GM12878 (cell line): Measurements from ENCODE around the gene TMEM250. TPM values are rescaled to one million over a fixed set of nuclear protein-coding genes. Genes with fewer than 3 reads are reported as not detected.

Source experiments
- ATF7 ChIP-seq: fragments of 450-650 bp; IDR thresholded peaks from 2 replicates; pipeline ENCODE4 v1.6.1; 2016; ENCODE audit warnings: low read depth, mild to moderate bottlenecking
- BHLHE40 ChIP-seq, 2 experiments: fragments of 450-650 bp in 1 of 2; IDR thresholded peaks; 2 replicates each; pipeline ENCODE4 v1.6.1; 2011 to 2017; ENCODE audit warnings: low read depth in 2 of 2, borderline replicate concordance in 1 of 2, improper control_type of control experiment in 1 of 2, low read length in 1 of 2, mild to moderate bottlenecking in 1 of 2
- CBFB ChIP-seq: IDR thresholded peaks from 2 replicates; pipeline ENCODE4 v1.6.1; 2016; ENCODE audit warnings: antibody characterized with exemption, low read depth
- CREB1 ChIP-seq: IDR thresholded peaks from 2 replicates; pipeline ENCODE4 v1.6.1; 2012; ENCODE audit warnings: low read depth, mild to moderate bottlenecking, inconsistent platforms
- DPF2 ChIP-seq: fragments of 450-650 bp; IDR thresholded peaks from 2 replicates; pipeline ENCODE4 v1.6.1; 2017; ENCODE audit warnings: mild to moderate bottlenecking
- EP300 ChIP-seq, 2 experiments: fragments of 150-350 bp in 1 of 2; IDR thresholded peaks; 2 replicates each; pipeline ENCODE4 v1.6.1; 2011 to 2012; ENCODE audit warnings: low read depth in 2 of 2, low read length in 2 of 2, borderline replicate concordance in 1 of 2, improper control_type of control experiment in 1 of 2, inconsistent platforms in 1 of 2; ENCODE audit not compliant: control insufficient read depth in 1 of 2
- MAX ChIP-seq: IDR thresholded peaks from 2 replicates; pipeline ENCODE4 v1.6.1; 2012; ENCODE audit warnings: low read depth, low read length, improper control_type of control experiment
- MEF2B ChIP-seq: fragments of 450-650 bp; IDR thresholded peaks from 2 replicates; pipeline ENCODE4 v1.6.1; 2018; ENCODE audit warnings: mild to moderate bottlenecking, moderate library complexity; ENCODE audit not compliant: partially characterized antibody, poor library complexity, severe bottlenecking
- MLLT1 ChIP-seq: fragments of 450-650 bp; IDR thresholded peaks from 2 replicates; pipeline ENCODE4 v1.6.1; 2016; ENCODE audit warnings: mild to moderate bottlenecking
- MYC ChIP-seq: IDR thresholded peaks from 2 replicates; pipeline ENCODE4 v1.6.1; 2011; ENCODE audit warnings: mild to moderate bottlenecking, low read length, moderate library complexity, inconsistent platforms; ENCODE audit not compliant: insufficient read depth, insufficient replicate concordance, insufficient read length, severe bottlenecking
- PML ChIP-seq: IDR thresholded peaks from 2 replicates; pipeline ENCODE4 v1.6.1; 2012; ENCODE audit warnings: low read length, inconsistent platforms
- RB1 ChIP-seq: fragments of 450-650 bp; formaldehyde crosslinking; IDR thresholded peaks from 2 replicates; pipeline ENCODE4 v1.6.1; 2017; ENCODE audit warnings: mild to moderate bottlenecking, borderline replicate concordance
- RELA ChIP-seq: fragments of 450-650 bp; IDR thresholded peaks from 2 replicates; pipeline ENCODE4 v1.8.0; 2014; ENCODE audit warnings: borderline replicate concordance; ENCODE audit not compliant: partially characterized antibody
- RUNX3 ChIP-seq: IDR thresholded peaks from 2 replicates; pipeline ENCODE4 v1.6.1; 2012; ENCODE audit warnings: low read length, inconsistent platforms
- SP1 ChIP-seq: IDR thresholded peaks from one replicate; pipeline ENCODE4 v1.6.1; 2011; ENCODE audit warnings: low read depth, low read length
- SPI1 ChIP-seq: IDR thresholded peaks from 2 replicates; pipeline ENCODE4 v1.6.1; 2011; ENCODE audit warnings: low read depth, mild to moderate bottlenecking, low read length, moderate library complexity, borderline replicate concordance; ENCODE audit not compliant: insufficient read depth
- STAT3 ChIP-seq: IDR thresholded peaks from 2 replicates; pipeline ENCODE4 v1.6.1; 2011; ENCODE audit warnings: low read depth, low read length, improper control_type of control experiment
- TBL1XR1 ChIP-seq: IDR thresholded peaks from 2 replicates; pipeline ENCODE4 v1.6.1; 2012; ENCODE audit warnings: low read depth, low read length, improper control_type of control experiment
- YBX1 ChIP-seq: fragments of 450-650 bp; IDR thresholded peaks from 2 replicates; pipeline ENCODE4 v1.6.1; 2016; ENCODE audit warnings: antibody characterized with exemption
- ZBTB33 ChIP-seq: fragments of 450-650 bp; IDR thresholded peaks from 2 replicates; pipeline ENCODE4 v1.6.1; 2017; ENCODE audit warnings: mild to moderate bottlenecking
- ZNF207 ChIP-seq: fragments of 450-650 bp; IDR thresholded peaks from 2 replicates; pipeline ENCODE4 v1.6.1; 2014; ENCODE audit warnings: antibody characterized with exemption, mild to moderate bottlenecking, borderline replicate concordance
- ZNF217 ChIP-seq: fragments of 450-650 bp; IDR thresholded peaks from 2 replicates; pipeline ENCODE4 v1.6.1; 2017; ENCODE audit warnings: antibody characterized with exemption, mild to moderate bottlenecking
- polyA plus RNA-seq, 11 experiments: library from polyadenylated mRNA; depleted of rRNA in 4 of 11; unstranded in 6 of 11; stranded (reverse) in 5 of 11; fragments of >200 nt; fragmentation: Nextera tagmentation in 4 of 11; fragmentation: Illumina TruSeq in 1 of 11; extraction: Ambion mirVana in 4 of 11; extraction: Trizol in 1 of 11; gene quantifications; 1 replicate in 1 of 11; 2 replicates in 10 of 11; pipeline versions ENCODE4 v1.2.1 to v1.2.3, GENCODE V29; 2011 to 2016; ENCODE audit warnings: inconsistent platforms in 2 of 11, missing spikeins in 2 of 11, low read depth in 1 of 11
- total RNA-seq, 4 experiments: library from RNA; depleted of rRNA in 3 of 4; stranded (reverse); fragments of >200 nt in 3 of 4; fragmentation: Illumina TruSeq in 1 of 4; extraction: Trizol in 1 of 4; gene quantifications; 2 replicates each; pipeline versions ENCODE4 v1.2.1 to v1.2.3, GENCODE V29; 2013 to 2021
- TF ChIP-seq, protein P1 (sequence below), 3 experiments: IDR thresholded peaks in 2 of 3; conservative IDR thresholded peaks in 1 of 3; 2 replicates each; pipeline ENCODE4 v1.5.1; 2011; ENCODE audit warnings: low read depth in 3 of 3, low read length in 3 of 3, mild to moderate bottlenecking in 3 of 3, control low read depth in 2 of 3, moderate library complexity in 2 of 3, inconsistent platforms in 1 of 3, mixed read lengths in 1 of 3; ENCODE audit not compliant: control insufficient read depth in 2 of 3, insufficient read depth in 1 of 3; ENCODE audit errors: extremely low read depth in 1 of 3
- TF ChIP-seq, protein P2 (sequence below): fragments of 450-650 bp; IDR thresholded peaks from 2 replicates; pipeline ENCODE4 v1.6.1; 2014; ENCODE audit warnings: mild to moderate bottlenecking

TMEM250 gene
- total and polyA plus RNA-seq, 10 of the 15 experiments (the other 5 are each of a cell fraction or from before 2014, with no cell fraction given), result 0.39 to 39.9 (median 8.5) TPM

DNA sequence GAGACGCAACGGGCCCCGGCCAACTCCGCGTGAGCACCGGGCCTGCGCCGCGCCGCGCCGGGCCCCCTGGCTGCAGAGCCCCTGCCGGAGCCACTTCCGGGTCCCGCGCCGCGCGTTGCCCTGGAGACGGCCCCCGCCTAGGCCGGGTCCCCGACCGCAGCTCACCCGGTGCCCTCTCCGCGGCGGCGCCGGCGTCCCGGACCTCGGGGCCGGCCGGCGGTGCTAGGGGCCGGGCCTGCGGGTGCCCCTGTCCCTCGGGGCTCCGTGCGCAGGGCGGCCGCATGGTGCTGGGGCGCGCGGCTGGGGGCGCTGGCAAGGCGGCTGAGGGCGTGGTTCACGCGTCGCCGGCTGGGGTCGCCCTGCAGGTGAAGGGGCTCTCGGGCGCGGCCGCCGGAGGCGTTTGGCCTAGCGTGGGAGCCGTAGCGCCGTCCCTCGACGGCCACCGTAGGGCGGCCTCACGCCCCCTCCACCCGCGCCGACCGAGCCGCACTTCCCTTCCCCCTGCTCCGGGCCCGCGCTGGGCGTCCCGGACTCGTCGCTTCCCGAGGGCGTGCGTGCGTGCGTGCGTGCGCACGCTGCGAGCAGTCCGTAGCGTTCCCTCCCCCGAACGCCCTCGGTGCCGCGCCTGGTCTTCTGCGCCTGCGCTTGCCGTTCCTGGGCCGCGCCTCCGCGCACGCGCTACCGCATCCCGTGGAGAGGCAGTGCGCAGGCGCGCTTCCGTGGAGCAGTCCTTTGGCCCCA lies at the start of gene TMEM250 (continued):
- TF ChIP-seq, protein P1, sequence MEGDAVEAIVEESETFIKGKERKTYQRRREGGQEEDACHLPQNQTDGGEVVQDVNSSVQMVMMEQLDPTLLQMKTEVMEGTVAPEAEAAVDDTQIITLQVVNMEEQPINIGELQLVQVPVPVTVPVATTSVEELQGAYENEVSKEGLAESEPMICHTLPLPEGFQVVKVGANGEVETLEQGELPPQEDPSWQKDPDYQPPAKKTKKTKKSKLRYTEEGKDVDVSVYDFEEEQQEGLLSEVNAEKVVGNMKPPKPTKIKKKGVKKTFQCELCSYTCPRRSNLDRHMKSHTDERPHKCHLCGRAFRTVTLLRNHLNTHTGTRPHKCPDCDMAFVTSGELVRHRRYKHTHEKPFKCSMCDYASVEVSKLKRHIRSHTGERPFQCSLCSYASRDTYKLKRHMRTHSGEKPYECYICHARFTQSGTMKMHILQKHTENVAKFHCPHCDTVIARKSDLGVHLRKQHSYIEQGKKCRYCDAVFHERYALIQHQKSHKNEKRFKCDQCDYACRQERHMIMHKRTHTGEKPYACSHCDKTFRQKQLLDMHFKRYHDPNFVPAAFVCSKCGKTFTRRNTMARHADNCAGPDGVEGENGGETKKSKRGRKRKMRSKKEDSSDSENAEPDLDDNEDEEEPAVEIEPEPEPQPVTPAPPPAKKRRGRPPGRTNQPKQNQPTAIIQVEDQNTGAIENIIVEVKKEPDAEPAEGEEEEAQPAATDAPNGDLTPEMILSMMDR (IDR thresholded peaks at IDR 0.05 in 2 of 3, conservative IDR thresholded peaks at IDR 0.05 in 1 of 3; ENCODE audit: control insufficient read depth in 2 of 3, extremely low read depth in 1 of 3, insufficient read depth in 1 of 3, low read depth in 3 of 3, low read length in 3 of 3), result peak in 1 of 3 experiments; percentile 21; a peak in 2 of 6 replicates
- peak; percentile 55 to 91; a peak in 2 of 4 replicates for TF ChIP-seq BHLHE40 (IDR thresholded peaks at IDR 0.05; ENCODE audit: borderline replicate concordance in 1 of 2, low read depth in 2 of 2, low read length in 1 of 2)
- TF ChIP-seq YBX1, result no peak
- TF ChIP-seq ZNF207, result peak; percentile 98
- TF ChIP-seq MEF2B, result peak; percentile 22
- peak; percentile 91 for TF ChIP-seq MAX
- TF ChIP-seq RB1, result peak; percentile 64; the same call in 1 of the 2 replicates
- peak in 1 of 2 experiments; percentile 54; a peak in 1 of 4 replicates for TF ChIP-seq EP300 (IDR thresholded peaks at IDR 0.05; ENCODE audit: borderline replicate concordance in 1 of 2, control insufficient read depth in 1 of 2, low read depth in 2 of 2, low read length in 2 of 2)
- no peak for TF ChIP-seq MLLT1
- no peak for TF ChIP-seq CREB1
- TF ChIP-seq ATF7, result no peak
- TF ChIP-seq MYC, result peak; percentile 37
- peak; percentile 39; the same call in 1 of the 2 replicates for TF ChIP-seq CBFB
- TF ChIP-seq PML, result no peak
- TF ChIP-seq ZBTB33, result no peak
- TF ChIP-seq TBL1XR1, result 0 out of 2 replicates have a peak, but pooled peaks have one; percentile 50
- TF ChIP-seq, protein P2, sequence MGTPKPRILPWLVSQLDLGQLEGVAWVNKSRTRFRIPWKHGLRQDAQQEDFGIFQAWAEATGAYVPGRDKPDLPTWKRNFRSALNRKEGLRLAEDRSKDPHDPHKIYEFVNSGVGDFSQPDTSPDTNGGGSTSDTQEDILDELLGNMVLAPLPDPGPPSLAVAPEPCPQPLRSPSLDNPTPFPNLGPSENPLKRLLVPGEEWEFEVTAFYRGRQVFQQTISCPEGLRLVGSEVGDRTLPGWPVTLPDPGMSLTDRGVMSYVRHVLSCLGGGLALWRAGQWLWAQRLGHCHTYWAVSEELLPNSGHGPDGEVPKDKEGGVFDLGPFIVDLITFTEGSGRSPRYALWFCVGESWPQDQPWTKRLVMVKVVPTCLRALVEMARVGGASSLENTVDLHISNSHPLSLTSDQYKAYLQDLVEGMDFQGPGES, result no peak
- TF ChIP-seq SP1, result peak; percentile 81
- no peak for TF ChIP-seq STAT3
- peak; percentile 85 for TF ChIP-seq ZNF217
- peak; percentile 63 for TF ChIP-seq SPI1
- TF ChIP-seq DPF2, result peak; percentile 95
- peak; percentile 64 for TF ChIP-seq RELA
- TF ChIP-seq RUNX3, result no peak
